GM12892 (cell line): ENCODE results near the gene INPP5A.

Experiments used
- POLR2A ChIP-seq: IDR thresholded peaks from 2 replicates; pipeline ENCODE4 v1.6.1; 2011; ENCODE audit warnings: low read depth, low read length, control low read depth
- POLR2AphosphoS5 ChIP-seq: IDR thresholded peaks from 2 replicates; pipeline ENCODE4 v1.6.1; 2011; ENCODE audit warnings: low read depth, low read length, control low read depth
- TAF1 ChIP-seq: IDR thresholded peaks from 2 replicates; pipeline ENCODE4 v1.6.1; 2011; ENCODE audit warnings: low read depth, mild to moderate bottlenecking, control low read depth, low read length, borderline replicate concordance

DNA sequence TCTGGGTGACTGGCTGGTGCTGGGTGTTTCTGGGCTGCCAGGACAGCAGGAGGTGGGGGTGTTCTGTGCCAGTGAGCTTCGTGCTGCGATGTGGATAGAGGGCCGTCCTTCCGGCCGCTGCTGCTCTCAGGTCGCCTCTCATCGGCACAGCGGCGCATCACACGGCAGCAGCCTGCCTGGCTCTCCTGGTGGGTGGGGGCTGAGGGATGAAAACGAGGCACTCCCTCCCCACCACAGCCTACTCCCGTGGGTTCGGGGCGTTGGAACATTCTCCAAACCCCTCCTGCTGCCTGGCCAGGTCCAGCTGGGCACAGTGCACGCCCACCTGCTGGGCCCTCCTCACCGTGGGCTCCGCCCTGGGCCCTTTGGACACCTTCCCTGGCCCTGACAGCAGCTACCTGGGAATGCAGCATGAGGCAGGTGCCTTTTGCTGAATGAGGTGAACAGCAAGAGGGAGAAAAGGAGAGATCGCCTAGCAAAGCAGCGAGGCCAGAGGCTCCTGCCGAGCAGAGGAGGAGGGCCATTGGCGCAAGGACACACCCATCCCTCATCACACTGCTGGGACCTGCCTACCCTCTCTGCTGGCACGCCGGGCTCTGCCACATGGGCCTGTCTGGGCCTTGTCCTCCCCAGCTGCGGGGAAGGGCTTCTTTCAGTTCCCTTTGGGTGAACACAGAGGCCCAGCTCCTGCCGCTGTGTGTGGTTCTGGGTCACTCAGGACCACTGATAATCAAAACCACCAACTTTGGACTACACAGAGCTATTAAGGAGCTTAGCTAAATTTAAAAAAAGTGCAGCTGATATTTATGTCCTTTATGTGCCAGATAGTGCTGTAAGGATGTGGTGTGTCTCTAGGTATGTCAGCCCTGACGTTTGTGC, 33.4 kb downstream of the INPP5A start:
- TF ChIP-seq POLR2AphosphoS5 (no peak), POLR2A (no peak), TAF1 (no peak)
